HG03103 (cell line): ENCODE data around the gene ABCE1.
A peak's percentile ranks its signal among the peaks of the same experiment; 100 is the strongest.
"Not testable (repeated sequence)": the region's sequence is repeated elsewhere in the genome, so short reads cannot be mapped to it uniquely, and the experiment has no call there.

Experiments used
- ATAC-seq: cut with Tn5 transposase; IDR thresholded peaks from one replicate; pipeline ENCODE4 v1.9.1; 2021; ENCODE audit warnings: low read depth; ENCODE audit not compliant: unreplicated experiment

ABCE1 gene

DNA sequence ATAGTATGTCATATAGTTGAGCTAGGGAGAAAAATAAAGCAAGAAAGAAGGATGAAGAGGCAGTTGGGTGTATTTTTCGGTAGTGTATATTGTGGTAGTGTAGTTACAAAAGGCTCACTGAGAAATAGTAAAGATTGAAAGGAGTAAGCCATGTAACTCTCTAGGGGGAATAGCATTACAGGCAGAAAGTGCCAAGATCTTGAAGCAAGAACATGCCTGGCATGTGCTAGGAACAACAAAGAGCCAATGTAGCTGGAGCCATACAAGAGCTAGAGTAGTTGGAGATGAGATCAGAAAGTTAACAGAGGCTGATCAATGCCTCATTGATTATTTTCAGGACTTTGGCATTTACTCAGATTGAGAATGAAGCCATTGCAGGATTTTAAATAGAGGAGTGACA, 3.0 kb downstream of the ABCE1 start:
- no peak for ATAC-seq

DNA sequence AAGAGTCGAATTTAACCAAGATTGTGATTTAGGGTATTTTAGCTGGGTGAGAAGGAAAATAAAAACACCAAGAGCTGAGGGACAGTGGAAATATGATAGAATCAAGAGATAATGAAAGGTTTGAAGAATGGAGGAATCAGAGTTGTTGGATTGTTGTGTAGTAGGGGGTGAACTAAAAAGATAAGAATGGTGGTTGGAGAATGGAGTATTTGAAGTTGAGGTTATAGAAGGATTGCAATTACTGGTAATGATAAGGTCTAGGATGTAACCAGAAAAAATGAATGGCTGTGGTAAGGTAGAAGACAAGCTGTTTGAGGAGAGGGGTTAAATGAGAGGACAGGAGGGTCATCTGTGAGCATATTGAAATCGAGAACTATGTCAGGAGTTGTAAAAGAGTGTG, 4.5 kb downstream of the ABCE1 start:
- ATAC-seq = no peak

- ATAC-seq = no peak
Observed at GRCh38 chr4:145103496-145103895, 5.4 kb downstream of the ABCE1 start.

DNA sequence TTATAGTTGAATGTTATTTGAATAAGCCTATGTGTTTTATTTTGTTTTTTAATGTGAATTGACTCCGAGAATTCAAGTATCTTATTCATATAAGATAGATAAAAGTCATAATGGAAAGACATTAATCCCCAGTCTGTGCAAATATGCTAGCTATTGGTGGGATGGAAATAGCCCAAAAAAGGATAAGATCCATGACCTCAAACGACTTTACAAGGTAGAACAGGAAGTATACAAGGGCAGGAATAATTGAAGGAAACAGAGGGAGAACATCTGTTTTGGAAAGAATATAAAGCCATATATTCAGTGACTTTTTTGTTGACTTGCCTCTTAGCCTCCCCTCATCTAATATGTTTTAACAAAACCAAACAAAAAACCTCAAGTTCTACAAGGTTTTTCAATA, 9.0 kb downstream of the ABCE1 start:
- no peak for ATAC-seq

DNA sequence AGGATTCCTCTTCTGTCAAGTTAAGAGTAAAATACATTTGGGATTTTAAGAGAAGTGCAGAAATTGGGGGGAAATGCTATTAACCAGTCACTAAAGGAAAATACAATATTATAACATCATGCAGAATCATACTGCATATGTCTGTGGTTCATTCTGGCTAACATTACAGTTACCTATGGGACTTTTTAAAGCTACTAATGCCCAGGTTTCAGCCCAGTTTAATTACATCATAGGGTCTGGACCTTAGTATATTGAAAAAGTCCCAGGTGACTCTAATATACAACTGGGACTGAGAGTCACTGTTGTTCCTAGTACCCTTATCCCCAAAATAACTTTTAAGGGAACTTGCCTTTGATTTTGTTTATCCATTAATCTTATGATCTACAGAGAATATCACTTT, 10.0 kb downstream of the ABCE1 start:
- ATAC-seq = no peak

GRCh38 chr4:145125396-145125795, 27.3 kb downstream of the ABCE1 start:
- ATAC-seq = no peak

DNA sequence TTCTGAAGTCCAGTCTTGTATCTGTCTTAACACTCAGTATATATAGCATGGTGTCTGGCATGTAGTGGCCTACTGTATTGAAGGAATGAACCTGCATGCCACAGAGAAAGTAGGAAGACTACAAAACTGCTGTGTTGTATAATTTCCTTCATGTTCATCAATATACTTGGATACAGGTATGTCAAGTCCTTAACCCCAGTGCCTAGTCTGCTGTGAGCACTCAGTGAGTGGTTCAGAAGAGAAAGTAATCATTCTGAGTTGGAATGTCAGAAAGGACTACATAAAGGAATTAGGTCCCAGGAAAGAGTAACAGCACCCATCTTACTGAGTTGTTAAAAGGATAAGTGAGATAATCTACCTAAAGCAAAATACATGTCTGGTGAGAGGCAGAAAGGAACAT, 32.0 kb downstream of the ABCE1 start:
- ATAC-seq = no peak

DNA sequence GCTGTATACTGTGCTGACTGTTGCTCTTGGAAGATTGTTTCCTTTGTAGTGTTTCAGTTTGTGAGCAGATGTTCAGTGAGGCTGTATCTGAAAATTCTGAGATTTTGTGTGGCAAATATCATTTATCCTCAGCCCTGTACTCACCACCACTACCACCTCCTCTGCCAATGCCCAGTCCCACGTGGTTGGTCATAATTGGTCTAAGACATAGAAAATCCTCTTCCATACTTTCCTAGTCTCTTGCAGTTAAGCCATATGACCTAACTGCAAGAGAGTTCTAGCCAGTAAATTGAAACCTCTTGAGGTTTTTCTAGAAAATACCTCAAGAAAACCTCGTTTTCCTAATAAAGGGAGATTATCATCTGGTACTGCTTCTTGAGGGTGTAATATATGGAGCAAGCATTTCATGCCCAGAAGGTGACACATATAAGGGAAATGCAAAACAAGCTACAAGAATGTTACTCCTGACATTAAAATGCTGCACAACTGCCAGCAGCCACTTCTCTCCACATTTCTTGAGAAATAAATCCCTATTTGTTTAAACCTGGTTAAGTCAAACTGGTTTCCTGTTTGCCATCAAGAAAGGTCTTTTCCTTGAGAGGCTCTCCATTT, 32.8 kb downstream of the ABCE1 start:
- no peak for ATAC-seq

- no peak for ATAC-seq
Observed at GRCh38 chr4:145131848-145132247, 33.7 kb downstream of the ABCE1 start.

DNA sequence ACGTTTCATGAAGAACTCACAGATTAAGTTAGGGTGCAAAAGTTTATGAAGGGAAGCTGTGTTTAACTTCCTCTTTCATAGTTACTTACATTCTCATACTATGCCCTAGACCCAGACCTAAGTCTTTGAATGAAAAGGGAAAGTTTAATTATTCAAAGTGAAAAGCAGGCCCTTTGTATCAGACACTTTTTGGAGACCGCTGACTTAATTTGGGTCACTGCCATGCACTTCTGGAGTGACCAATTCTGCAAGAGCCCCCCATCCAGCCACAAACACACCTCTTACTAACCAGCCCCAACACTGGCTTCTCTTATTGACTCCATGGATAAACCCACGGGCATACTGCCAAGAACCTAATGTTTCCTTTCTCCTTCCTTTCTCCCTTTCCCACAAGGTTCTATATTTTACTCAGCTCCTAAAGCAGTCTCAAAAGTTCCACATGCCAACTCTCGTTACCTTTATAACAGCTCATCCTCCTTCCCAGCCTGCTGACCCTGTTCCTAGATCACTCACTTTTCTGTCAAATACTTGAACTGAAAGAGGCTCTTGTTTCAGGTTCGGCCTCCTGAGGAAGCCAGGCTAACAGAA, 34.5 kb downstream of the ABCE1 start:
- peak; percentile 78 for ATAC-seq

DNA sequence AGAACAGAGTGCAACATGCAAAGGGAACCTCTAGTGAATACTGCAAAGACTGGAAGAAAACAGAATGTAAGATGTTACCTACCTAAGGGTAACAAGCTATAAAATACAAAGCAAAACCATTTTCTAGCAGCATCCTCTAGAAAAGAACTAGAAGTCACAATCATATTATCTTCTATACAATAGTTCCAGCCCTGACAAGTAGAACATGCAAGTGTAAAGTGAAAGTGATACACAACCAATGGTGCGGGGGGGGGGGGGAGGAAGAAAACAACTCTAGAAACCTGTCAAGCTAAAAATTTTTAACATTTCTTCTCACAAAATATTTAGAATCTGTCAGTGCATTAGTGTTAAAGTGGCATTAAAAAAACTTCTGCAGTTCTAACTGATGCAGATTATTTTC, 38.1 kb downstream of the ABCE1 start:
- not testable (repeated sequence) for ATAC-seq

DNA sequence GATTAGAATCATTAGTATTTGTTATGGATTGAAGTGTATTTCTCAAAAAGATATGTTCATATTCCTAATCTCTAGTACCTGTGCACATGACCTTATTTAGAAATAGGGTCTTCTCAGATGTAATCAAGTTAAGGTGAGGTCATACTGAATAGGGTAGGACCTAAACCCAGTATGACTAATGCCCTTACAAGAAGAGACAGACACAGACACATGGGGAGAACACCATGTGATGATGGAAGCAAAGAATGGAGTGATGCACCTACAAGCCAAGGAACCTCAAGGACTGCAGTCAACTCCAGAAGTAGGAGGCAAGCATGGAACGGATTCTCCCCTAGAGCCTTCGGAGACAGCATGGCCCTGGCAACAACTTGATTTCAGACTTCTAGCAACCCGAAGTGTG, 50.9 kb downstream of the ABCE1 start:
- no peak for ATAC-seq

DNA sequence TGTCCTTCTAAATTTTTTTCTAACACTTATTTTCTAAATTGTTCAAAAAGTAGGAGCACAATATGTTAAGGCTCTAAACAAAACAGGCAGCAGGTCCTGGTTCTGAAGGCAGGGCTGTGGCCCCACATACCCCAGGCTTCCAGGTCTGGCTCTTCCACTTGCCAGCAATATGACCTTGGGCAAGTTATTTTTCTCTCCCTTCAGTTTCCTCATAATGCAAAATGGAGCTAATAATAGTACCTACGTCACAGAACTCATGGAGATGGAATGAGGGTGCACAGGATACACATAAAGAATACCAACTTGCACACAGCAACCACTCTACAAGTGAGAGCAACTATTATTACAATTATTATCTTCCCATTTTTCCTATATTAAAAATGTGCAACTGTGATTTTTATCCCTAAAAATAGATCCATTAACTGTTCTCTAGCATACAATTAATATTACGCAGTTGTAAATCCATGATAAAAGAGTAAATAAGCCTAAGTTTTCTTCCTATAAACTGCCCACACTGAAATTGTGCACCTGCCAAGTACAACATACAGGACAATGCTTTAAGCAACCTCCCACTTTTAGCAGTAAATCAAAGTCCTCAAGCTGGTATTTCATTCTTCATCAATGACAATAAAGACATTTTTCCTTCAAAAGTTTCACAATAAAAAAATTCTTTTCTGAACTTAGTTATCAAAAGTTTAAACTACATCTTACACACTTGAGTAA, 55.2 kb downstream of the ABCE1 start:
- no peak for ATAC-seq

- no peak for ATAC-seq
Observed at GRCh38 chr4:145153904-145154298, 55.8 kb downstream of the ABCE1 start.

DNA sequence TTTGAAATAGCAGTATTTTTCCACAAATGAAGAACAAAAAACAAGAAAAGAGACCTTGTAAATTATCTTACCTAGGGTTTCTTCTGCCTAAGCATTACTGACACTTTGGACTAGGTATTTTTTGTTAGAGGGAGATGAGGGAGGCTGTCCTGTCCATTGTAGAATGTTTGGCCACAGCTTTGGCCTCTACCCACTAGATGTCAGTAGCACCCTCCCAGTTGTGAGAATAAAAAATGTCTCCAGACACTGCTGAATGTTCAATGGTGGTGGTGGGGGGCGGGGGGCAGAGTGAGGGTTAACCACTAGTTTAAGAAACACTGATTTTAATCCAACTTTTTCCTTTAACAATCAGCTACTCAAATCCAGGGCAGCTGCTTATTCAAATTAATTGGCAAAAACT, 56.5 kb downstream of the ABCE1 start:
- ATAC-seq = no peak

GRCh38 chr4:145155268-145155870, 57.3 kb downstream of the ABCE1 start:
- no peak for ATAC-seq

DNA sequence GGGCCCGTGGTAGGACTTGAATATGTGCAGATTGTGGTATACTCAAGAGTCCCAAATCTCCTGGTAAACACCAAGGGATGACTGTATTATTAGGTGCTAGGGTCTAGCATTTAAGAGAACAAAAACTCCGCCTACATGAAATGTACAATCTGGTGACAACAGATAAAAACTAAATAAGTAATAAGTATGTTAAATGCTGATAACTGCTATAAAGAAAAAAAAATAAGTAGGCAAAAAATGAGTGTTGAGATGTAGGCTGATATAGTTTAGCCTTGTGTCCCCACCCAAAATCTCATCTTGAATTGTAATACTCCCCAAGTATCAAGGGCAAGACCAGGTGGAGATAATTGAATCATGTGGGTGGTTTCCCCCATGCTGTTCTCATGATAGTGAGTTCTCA, 58.9 kb downstream of the ABCE1 start:
- ATAC-seq = no peak

- no peak for ATAC-seq
Observed at GRCh38 chr4:145161549-145161948, 63.4 kb downstream of the ABCE1 start.

DNA sequence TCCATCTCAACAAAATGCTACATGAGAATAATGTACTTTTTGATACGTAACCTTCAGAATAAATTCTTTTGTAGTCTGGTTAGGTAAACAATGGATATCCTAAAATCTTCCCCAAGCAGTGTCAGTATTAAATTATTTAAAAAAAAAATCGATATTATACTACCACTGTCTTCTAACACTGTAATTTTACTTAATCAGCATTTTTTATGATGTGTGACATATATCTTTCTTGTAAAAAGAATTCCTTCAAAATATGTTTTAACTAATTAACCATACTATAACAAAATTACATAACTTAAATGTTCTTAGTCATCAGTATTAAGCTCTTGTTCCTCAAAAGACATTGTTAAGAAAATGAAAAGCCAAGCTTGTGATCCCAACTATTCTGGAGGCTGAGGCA, 69.8 kb downstream of the ABCE1 start:
- no peak for ATAC-seq

- no peak for ATAC-seq
Observed at GRCh38 chr4:145168581-145169187, 70.6 kb downstream of the ABCE1 start.

- ATAC-seq = no peak
Observed at GRCh38 chr4:145170223-145170622, 72.1 kb downstream of the ABCE1 start.
